ENCODE data around the gene BAZ1A. TPM values are rescaled to one million over a fixed set of nuclear protein-coding genes. Genes with fewer than 3 reads are reported as not detected.

BAZ1A gene
- total RNA-seq, 3 donors from 2014 or later: 34.1 to 65.3 (median 61.0) TPM

GRCh38 chr14:34797747-34798583 lies 77.2 kb downstream of the BAZ1A start:
- H3K9me3 ChIP-seq: no peaks in the 10 kb centered on the region
- H3K4me1 ChIP-seq: no peaks in the 10 kb centered on the region
- H3K4me3 ChIP-seq: no peak overlapping the region
- TF ChIP-seq CTCF (IDR thresholded peaks at IDR 0.05) (no peak), POLR2A (IDR thresholded peaks at IDR 0.05) (no peak), POLR2AphosphoS5 (IDR thresholded peaks at IDR 0.05) (no peak)
- no peak overlapping the region for H3K27ac ChIP-seq
- intact Hi-C loops (cut with DNase I; ENCODE audit: low total_unique reads): no loop called here
- H3K36me3 ChIP-seq: peaks cover 3% of the 10 kb centered on the region
- no peaks in the 10 kb centered on the region for H3K27me3 ChIP-seq
- no peak for DNase-seq (ENCODE audit: low spot score in 2 of 2)

- no peaks in the 10 kb centered on the region for H3K9me3 ChIP-seq
- intact Hi-C loops (cut with DNase I; ENCODE audit: low total_unique reads): no loop called here
- H3K27ac ChIP-seq: no peak overlapping the region
- peaks cover 3% of the 10 kb centered on the region for H3K36me3 ChIP-seq
- DNase-seq (ENCODE audit: low spot score in 2 of 2): no peak
- no peaks in the 10 kb centered on the region for H3K27me3 ChIP-seq
- TF ChIP-seq POLR2AphosphoS5 (IDR thresholded peaks at IDR 0.05) (no peak), CTCF (IDR thresholded peaks at IDR 0.05) (no peak), POLR2A (IDR thresholded peaks at IDR 0.05) (no peak)
- no peaks in the 10 kb centered on the region for H3K4me1 ChIP-seq
- no peak overlapping the region for H3K4me3 ChIP-seq
Measured at GRCh38 chr14:34796902-34797301, 78.3 kb downstream of the BAZ1A start.

GRCh38 chr14:34794941-34795340 lies 80.2 kb downstream of the BAZ1A start:
- Histone ChIP-seq H3K4me3 (no peak overlapping the region), H3K27ac (no peak overlapping the region), H3K27me3 (no peaks in the 10 kb centered on the region), H3K4me1 (no peaks in the 10 kb centered on the region), H3K9me3 (no peaks in the 10 kb centered on the region), H3K36me3 (peaks cover 3% of the 10 kb centered on the region)
- no peak for DNase-seq (ENCODE audit: low spot score in 2 of 2)
- no peak for TF ChIP-seq POLR2AphosphoS5 (IDR thresholded peaks at IDR 0.05)
- no peak for TF ChIP-seq POLR2A (IDR thresholded peaks at IDR 0.05)
- TF ChIP-seq CTCF (IDR thresholded peaks at IDR 0.05): no peak
- intact Hi-C loops (cut with DNase I; ENCODE audit: low total_unique reads): no loop called here

GRCh38 chr14:34794217-34794616 lies 80.9 kb downstream of the BAZ1A start:
- Histone ChIP-seq H3K36me3 (peaks cover under 1% of the 10 kb centered on the region), H3K27ac (no peak overlapping the region)

More at GRCh38 chr14:34794217-34794616, 80.9 kb downstream of the BAZ1A start:
- no peaks in the 10 kb centered on the region for H3K27me3 ChIP-seq
- H3K9me3 ChIP-seq: no peaks in the 10 kb centered on the region
- H3K4me3 ChIP-seq: no peak overlapping the region
- no peak for DNase-seq (ENCODE audit: low spot score in 2 of 2)
- TF ChIP-seq CTCF (IDR thresholded peaks at IDR 0.05): no peak
- no peak for TF ChIP-seq POLR2AphosphoS5 (IDR thresholded peaks at IDR 0.05)
- TF ChIP-seq POLR2A (IDR thresholded peaks at IDR 0.05): no peak
- intact Hi-C loops (cut with DNase I; ENCODE audit: low total_unique reads): no loop called here
- H3K4me1 ChIP-seq: no peaks in the 10 kb centered on the region
